IMR-90 (cell line): ENCODE results near the gene EMD. TPM values are rescaled to one million over a fixed set of nuclear protein-coding genes. Genes with fewer than 3 reads are reported as not detected.

Experiments used
- MAZ ChIP-seq: IDR thresholded peaks from 2 replicates; pipeline ENCODE4 v1.6.1; 2012; ENCODE audit warnings: low read depth, mild to moderate bottlenecking, low read length, improper control_type of control experiment, moderate library complexity, borderline replicate concordance
- POLR2A ChIP-seq: IDR thresholded peaks from 2 replicates; pipeline ENCODE4 v1.6.1; 2012; ENCODE audit warnings: mild to moderate bottlenecking, low read depth, low read length
- polyA plus RNA-seq, 3 experiments: library from polyadenylated mRNA; depleted of rRNA; stranded (reverse); fragments of >200 nt; gene quantifications; 2 replicates each; pipeline ENCODE4 v1.2.3, GENCODE V29; 2012; ENCODE audit warnings: low replicate concordance in 1 of 3
- total RNA-seq: library from RNA; depleted of rRNA; stranded (reverse); fragments of >200 nt; gene quantifications from 2 replicates; pipeline ENCODE4 v1.2.3, GENCODE V29; 2012

EMD gene
- total and polyA plus RNA-seq, 2 of the 4 experiments (the other 2 are of a cell fraction), result 9.9 to 80.6 TPM

GRCh38 chrX:154426916-154427770 is 48.0 kb downstream of the EMD start (continued):
- TF ChIP-seq MAZ (no peak), POLR2A (no peak)
